ENCODE results near the gene ZNF580.

ZNF580 gene

DNA sequence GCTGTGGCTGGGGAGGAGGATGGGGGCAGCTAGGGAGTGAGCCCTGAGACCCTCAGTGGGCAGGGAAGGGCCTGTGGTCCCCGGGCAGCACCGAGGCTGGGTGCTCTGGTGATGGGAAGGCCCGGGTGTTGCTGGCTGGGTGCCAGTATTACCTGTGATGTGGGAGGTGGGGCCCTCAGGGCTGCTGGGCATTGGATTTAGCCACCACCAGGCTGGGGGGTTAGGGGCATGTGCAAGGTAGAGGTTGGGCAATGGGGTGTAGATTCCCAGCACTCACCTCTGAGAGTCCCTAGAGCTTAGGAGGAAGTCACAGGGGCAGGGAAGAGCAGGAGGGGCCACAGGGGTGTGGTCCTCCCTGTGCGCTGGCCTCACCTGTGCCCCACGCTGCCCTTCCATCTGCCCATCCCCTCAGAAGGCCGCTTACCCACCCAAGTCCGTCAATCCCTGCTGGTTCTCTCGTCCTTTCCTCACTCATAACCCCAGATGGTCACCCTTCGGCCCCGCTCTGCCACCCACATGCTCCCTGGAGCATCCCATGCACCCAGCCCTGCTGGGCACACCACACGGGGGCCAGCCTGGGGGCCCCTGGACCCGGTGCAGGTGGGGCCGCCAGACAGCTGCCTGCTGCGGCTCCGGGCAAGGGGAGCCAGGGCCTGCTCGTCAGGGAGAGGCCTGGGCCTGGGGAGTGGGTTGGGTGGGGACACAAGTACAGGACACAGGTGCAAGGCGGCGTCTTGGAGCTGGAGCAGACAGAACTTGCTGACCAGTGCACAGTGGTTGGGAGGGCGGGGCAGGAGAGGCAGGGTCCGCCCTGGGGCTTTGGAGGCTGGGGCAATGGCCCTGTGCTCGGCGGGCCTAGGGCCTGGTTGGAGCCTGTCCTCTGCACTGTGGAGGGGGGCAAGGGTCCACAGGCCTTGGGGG, 46.7 kb downstream of the ZNF580 start:
- H3K27me3 Mint-ChIP-seq (ENCODE audit: low read depth), result no peaks in the 10 kb centered on the region
- peaks cover 2% of the 10 kb centered on the region for H3K4me1 Mint-ChIP-seq (ENCODE audit: low read depth)
- no peak overlapping the region for H3K4me3 Mint-ChIP-seq
- H3K36me3 Mint-ChIP-seq (ENCODE audit: low read depth), result peaks cover 12% of the 10 kb centered on the region
- H3K9me3 Mint-ChIP-seq, result no peaks in the 10 kb centered on the region
- no peak overlapping the region for H3K27ac Mint-ChIP-seq

DNA sequence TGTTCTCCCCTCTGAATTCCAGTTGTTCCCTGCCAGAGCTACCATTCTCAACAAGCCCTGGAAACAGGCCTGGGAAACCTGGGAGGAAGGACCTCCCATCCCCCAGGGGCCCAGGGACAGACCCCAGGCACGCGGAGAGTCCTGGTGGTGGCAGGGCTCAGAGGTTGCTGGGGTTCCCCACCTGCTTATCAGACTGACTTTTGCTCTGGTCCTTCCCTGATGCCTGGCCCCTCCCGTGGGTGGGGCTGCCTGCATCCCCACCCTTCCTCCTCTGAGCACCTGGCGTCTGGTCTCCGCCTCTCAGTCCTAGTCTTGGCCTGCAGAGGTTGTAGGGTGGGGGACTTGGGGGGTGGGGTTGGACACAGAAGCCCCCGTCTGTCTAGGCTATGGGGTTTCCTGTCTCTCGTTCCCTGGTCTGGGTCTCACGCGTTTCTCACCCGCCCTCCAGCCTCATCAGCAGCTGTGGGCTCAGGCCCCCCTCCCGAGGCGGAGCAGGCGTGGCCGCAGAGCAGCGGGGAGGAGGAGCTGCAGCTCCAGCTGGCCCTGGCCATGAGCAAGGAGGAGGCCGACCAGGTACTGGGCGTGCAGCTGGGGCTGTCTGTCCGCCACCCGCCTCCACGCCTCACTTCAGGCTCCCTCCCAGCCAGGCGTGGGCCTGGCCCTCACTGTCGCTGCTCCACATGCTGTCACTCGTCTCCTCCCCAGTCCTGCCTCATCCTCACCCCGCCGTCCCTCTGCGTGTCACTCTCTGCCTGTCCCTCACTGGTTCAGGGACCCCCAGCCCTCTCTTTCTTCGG, 47.8 kb downstream of the ZNF580 start:
- Mint-ChIP-seq H3K36me3 (ENCODE audit: low read depth) (peaks cover 10% of the 10 kb centered on the region), H3K4me1 (ENCODE audit: low read depth) (peaks cover 2% of the 10 kb centered on the region), H3K27me3 (ENCODE audit: low read depth) (no peaks in the 10 kb centered on the region), H3K9me3 (no peaks in the 10 kb centered on the region), H3K27ac (no peak overlapping the region), H3K4me3 (no peak overlapping the region)

DNA sequence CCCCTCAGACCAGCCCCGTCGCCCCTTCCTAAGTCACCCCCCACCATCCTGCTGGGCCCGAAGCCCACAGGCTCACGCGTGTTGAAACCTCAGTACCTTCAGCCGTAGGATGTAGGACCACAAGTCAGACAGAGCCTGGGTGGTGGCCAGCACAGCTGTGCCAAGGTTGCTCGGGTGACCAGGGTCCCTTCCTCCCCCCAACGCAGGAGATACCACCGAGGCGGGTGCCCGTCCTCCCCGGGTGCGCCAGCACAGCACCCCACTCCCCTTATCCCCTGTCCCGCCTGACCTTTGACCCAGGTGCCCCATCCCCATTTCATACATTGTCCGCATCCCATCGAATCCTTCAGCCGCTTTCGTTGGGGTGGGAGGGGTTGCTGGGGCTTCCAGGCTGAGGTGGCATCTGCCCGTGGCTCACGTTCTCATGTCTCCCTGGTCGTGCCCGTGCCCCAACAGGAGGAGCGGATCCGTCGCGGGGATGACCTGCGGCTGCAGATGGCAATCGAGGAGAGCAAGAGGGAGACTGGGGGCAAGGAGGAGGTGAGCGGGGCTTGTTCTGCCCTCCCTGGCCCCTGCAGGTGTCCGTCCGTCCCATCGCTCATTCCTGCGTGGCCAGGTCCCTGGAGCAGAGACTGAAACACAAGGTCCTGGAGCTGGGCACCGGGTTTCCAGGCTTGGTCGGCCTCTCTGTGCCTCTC, 48.8 kb downstream of the ZNF580 start:
- Mint-ChIP-seq H3K4me1 (ENCODE audit: low read depth) (peaks cover 2% of the 10 kb centered on the region), H3K27ac (no peak overlapping the region), H3K36me3 (ENCODE audit: low read depth) (peaks cover 11% of the 10 kb centered on the region)

DNA sequence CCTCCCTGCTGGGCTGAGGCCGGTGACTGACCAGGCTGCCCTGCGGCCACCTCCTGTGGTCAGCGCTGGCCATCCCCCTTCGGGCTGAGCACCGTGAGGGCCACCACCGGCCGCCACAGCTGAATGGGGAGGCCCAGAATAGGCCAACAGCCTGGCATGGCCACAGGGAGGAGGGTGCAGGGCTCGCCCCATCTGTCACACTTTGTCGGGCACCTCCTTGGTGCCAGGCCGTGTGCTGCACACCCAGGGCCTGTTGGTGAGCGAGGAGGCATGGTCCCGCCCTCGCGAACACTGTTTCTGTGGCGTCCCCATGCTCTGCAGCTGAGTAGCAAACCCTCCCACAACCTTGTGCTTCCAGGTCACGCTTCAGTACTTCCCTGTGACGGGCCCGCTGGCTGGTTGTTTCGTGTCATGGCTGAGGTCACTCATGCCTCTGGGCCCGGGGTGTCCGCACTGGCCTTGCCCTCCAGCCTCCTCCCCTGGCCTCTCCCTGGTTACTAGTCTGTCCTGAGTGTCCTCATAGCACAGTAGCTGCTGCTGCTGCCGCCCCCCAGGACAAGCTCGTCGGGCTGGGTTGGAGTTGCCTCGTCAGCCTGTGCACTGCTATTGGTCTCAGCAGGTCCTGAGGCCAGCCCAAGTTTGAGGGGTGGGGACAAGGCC, 49.4 kb downstream of the ZNF580 start:
- Mint-ChIP-seq H3K27me3 (ENCODE audit: low read depth) (no peaks in the 10 kb centered on the region), H3K4me1 (ENCODE audit: low read depth) (peaks cover 2% of the 10 kb centered on the region)

More for the DNA sequence above, 48.8 kb downstream of the ZNF580 start:
- Mint-ChIP-seq H3K4me3 (no peak overlapping the region), H3K9me3 (no peaks in the 10 kb centered on the region), H3K27me3 (ENCODE audit: low read depth) (no peaks in the 10 kb centered on the region)

DNA sequence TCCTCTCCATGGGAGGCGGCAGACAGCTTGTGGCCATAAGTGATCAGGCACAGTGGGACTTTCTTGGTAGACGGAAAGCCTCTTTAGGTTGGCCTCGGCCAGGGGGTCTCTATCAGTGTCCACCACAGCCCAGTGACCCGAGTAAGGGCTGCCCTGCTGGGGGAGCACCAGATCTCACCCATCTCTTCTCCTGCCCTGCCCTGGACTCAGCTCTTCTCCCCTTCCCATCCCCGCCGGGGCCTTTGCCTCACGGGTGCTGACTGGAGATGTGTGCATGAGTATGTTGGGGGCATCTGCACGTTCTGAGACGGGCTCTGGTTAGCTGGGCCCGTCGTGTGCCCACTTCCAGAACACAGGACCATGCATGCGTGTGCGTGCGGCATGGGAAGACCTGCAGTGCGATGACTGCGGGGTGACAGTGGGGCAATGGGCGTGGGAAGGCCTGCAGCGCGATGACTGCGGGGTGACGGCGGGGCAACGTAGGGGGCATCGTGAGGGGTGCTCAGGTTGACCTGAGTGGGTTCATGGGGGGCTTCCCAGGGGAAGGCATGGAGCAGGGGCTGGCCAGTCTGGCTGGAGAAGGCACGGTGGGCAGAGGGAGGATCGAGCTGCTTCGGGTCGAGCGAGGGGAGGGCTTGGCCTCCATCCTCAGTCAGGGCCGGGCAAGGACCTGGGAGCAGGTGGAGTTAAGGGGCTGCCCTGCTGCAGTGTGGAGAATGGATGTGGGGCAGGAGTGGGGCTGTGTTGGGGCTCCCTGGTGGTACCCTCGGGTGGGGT, 50.2 kb downstream of the ZNF580 start:
- Mint-ChIP-seq H3K9me3 (no peaks in the 10 kb centered on the region), H3K27ac (no peak overlapping the region), H3K4me1 (ENCODE audit: low read depth) (peaks cover 2% of the 10 kb centered on the region), H3K27me3 (ENCODE audit: low read depth) (no peaks in the 10 kb centered on the region), H3K36me3 (ENCODE audit: low read depth) (peaks cover 9% of the 10 kb centered on the region), H3K4me3 (no peak overlapping the region)

More for the DNA sequence above, 49.4 kb downstream of the ZNF580 start:
- Mint-ChIP-seq H3K27ac (no peak overlapping the region), H3K9me3 (no peaks in the 10 kb centered on the region), H3K36me3 (ENCODE audit: low read depth) (peaks cover 11% of the 10 kb centered on the region), H3K4me3 (no peak overlapping the region)

DNA sequence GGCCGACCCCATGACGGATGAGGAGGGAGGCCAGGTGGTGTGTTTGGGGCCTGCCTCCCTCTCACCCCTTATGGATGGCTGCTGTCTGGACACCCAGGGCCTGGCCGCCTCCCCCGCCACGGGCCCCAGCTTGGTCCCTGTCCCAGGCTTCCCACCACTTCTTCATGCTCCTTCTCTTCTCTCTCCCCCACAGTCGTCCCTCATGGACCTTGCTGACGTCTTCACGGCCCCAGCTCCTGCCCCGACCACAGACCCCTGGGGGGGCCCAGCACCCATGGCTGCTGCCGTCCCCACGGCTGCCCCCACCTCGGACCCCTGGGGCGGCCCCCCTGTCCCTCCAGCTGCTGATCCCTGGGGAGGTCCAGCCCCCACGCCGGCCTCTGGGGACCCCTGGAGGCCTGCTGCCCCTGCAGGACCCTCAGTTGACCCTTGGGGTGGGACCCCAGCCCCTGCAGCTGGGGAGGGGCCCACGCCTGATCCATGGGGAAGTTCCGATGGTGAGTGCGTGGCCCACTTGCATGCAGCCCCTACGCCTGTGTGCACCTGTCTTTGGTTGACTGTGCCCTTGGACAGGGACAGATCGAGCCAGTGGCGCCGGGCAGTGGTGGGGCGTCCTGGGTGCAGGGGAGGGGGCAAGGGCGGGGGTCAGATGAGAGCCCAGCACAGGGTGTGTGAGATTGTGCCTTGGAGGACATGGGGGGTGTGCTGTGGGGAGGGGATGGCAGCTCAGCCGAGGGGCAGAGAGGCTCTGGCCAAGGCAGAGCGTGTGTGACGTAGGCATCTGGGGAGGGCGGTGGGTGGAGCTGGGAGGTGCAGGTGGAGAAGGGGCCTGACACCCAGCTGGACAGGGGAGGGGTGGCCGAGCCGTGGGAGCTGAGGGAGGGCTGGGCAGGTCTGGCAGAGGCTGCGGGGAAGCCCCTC, 51.0 kb downstream of the ZNF580 start:
- Mint-ChIP-seq H3K36me3 (ENCODE audit: low read depth) (peaks cover 8% of the 10 kb centered on the region), H3K4me3 (no peak overlapping the region), H3K4me1 (ENCODE audit: low read depth) (no peaks in the 10 kb centered on the region), H3K9me3 (no peaks in the 10 kb centered on the region), H3K27ac (no peak overlapping the region), H3K27me3 (ENCODE audit: low read depth) (no peaks in the 10 kb centered on the region)

DNA sequence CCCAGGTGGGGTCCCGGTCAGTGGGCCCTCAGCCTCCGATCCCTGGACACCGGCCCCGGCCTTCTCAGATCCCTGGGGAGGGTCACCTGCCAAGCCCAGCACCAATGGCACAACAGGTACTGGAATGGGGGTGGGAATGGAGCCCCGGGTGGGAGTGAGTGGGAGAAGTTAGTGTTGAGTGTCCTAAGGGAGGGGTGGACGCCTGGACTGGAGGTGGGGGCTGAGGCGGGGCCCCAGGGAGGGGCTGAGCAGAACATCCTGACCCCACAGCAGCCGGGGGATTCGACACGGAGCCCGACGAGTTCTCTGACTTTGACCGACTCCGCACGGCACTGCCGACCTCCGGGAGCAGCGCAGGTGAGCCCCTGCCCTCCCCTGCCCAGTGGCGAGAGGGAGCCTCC, 51.9 kb downstream of the ZNF580 start:
- Mint-ChIP-seq H3K36me3 (ENCODE audit: low read depth) (peaks cover 10% of the 10 kb centered on the region), H3K4me1 (ENCODE audit: low read depth) (no peaks in the 10 kb centered on the region), H3K27ac (no peak overlapping the region), H3K27me3 (ENCODE audit: low read depth) (no peaks in the 10 kb centered on the region), H3K9me3 (no peaks in the 10 kb centered on the region), H3K4me3 (no peak overlapping the region)
